GM18526 (cell line): Measurements from ENCODE around the gene RBM26.

Experiments
- POLR2A ChIP-seq: IDR thresholded peaks from 3 replicates; pipeline ENCODE4 v1.6.1; 2011; ENCODE audit not compliant: insufficient read length; ENCODE audit errors: extremely low read depth

RBM26 gene

DNA sequence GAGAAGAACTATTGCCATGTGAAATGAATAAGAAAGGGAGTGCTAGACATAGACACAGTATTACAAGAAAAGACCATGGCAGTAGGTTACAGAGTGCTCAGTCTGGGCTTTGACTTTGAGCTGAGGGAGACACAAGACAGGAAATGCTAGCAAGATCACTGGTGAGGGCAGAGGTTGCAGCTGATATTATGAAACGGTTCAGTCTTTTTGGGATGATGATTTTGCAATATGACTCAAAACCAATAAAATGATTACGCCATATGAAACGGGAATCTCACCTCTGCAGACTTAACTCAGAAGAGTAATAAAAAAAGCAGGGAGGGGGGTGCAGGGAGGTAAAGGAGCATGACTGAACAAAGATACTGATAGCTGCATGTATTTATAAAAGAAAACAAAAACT is 123.1 kb downstream of the RBM26 start:
- TF ChIP-seq POLR2A = no peak

GRCh38 chr13:79282508-79282907 is 123.5 kb downstream of the RBM26 start:
- no peak for TF ChIP-seq POLR2A

DNA sequence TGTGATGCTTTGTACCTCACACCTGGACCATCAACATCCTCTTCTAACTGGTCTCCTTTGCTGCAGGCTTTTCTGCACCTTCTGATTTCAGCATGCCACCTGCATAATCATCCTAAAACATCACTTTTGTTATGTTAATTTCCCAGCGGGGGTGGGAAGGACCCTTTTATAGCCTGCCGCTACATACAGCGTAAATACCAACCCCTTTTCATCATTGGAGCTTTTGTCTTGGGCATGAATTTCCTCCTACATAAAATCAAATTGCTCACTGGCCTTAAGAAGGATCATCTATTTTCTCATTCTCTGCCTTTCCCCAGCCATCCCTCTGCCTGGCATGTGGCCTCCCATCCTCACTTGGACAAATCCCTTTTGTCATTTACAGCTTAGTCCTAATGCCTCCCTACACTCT is 124.7 kb downstream of the RBM26 start:
- no peak for TF ChIP-seq POLR2A

DNA sequence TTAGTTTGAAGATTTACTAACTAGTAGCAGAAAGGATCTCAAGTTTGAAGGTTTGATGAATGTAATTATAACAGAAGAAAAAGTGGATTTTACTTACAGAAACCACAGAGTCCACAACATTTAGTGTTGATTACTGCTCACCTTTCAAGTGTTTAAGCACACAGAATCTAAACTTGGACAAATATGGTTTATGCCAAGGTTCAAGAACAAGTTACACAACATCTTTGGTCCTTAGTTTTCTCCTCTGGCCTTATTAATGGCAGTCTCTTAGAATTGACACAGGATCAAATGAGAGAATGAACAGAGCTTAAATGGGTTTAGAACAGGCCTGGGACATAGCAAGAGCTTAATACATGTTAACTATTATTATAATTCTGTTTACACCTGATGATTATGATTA is 133.0 kb downstream of the RBM26 start:
- TF ChIP-seq POLR2A = no peak

GRCh38 chr13:79271616-79272015 is 134.4 kb downstream of the RBM26 start:
- TF ChIP-seq POLR2A = no peak

DNA sequence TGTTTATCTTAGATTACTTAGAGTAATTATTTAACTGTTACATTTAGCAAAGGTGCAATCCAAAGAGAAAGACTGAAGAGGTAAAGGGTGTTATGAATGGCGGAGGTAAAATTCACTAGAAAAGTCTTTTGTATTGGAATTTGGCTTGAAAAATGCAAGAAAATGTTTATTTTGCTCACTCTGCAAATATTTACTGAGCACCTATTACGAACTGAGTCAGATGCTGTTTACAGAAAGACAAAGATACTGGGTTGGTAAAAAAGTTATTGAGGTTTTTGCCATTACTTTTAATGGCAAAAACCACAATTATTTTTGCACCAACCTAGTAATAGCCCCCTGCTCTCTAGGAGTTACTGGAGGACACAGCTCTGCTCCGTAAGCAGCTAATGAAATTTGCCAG is 135.2 kb downstream of the RBM26 start:
- TF ChIP-seq POLR2A = no peak
